HepG2 (cell line): ENCODE measurements around the gene C9orf78. TPM values are rescaled to one million over a fixed set of nuclear protein-coding genes. Genes with fewer than 3 reads are reported as not detected.

Experiments used
- ATAC-seq: fragments of 200-7000 bp; cut with Tn5 transposase; 3 replicates; pipeline ENCODE4 v1.9.1; 2020; ENCODE audit warnings: mild to moderate bottlenecking, moderate library complexity
- BruUV-seq: library from RNA; stranded (reverse); fragments of 400-500 nt; replicated peaks from 2 replicates; lab custom pipeline; 2021; lab: Mats Ljungman, UMichigan
- CTCF ChIA-PET: fragments of 300-600 bp; formaldehyde crosslinking; extraction: SDS; loops from one replicate; lab custom pipeline; 2021; ENCODE audit warnings: low total read pairs, inconsistent platforms, low intra/inter-chr PET ratio; lab: Yijun Ruan, JAX
- POLR2A ChIA-PET: fragments of 350-600 bp; sonication (Branson Sonifier 250); formaldehyde crosslinking; loops from one replicate; lab custom pipeline; 2020; ENCODE audit warnings: antibody characterized with exemption, inconsistent platforms; lab: Yijun Ruan, JAX
- DNase-seq: peaks from one replicate; pipeline ENCODE4 v3.0.0-alpha.2; 2015; ENCODE audit warnings: low spot score
- FAIRE-seq: peaks from 3 replicates; lab custom pipeline; 2011; peaks lifted over from hg19 to GRCh38; lab: Jason Lieb, UNC
- H2AFZ ChIP-seq: one replicate; pipeline ENCODE4 v1.6.1; 2011; ENCODE audit warnings: low read length, inconsistent platforms
- H3K27ac ChIP-seq: fragments of 300-600 bp; 3 replicates; pipeline ENCODE4 v1.8.0; 2011; ENCODE audit warnings: mixed run types, mild to moderate bottlenecking, mixed read lengths, low read length, inconsistent platforms; ENCODE audit not compliant: insufficient read depth; ENCODE audit errors: extremely low read length
- H3K27me3 ChIP-seq, 2 experiments: fragments of 200-600 bp in 1 of 2; 2 replicates in 1 of 2; 3 replicates in 1 of 2; pipeline versions ENCODE4 v1.6.0 to v1.8.0; 2011; ENCODE audit warnings: low read length in 2 of 2, mild to moderate bottlenecking in 2 of 2, moderate library complexity in 2 of 2, inconsistent platforms in 1 of 2; ENCODE audit not compliant: insufficient read depth in 2 of 2, control insufficient read depth in 1 of 2
- H3K36me3 ChIP-seq, 2 experiments: fragments of 200-600 bp in 1 of 2; replicated peaks in 1 of 2; 2 replicates in 1 of 2; 3 replicates in 1 of 2; pipeline versions ENCODE4 v1.5.1 to v1.8.0; 2011; ENCODE audit warnings: low read length in 2 of 2, inconsistent platforms in 1 of 2; ENCODE audit not compliant: insufficient read depth in 2 of 2, control insufficient read depth in 1 of 2
- H3K4me1 ChIP-seq: 2 replicates; pipeline ENCODE4 v1.5.1; 2012; ENCODE audit warnings: low read length, inconsistent platforms; ENCODE audit not compliant: insufficient read depth
- H3K4me2 ChIP-seq: 2 replicates; pipeline ENCODE4 v1.6.0; 2011; ENCODE audit warnings: low read depth, low read length, inconsistent platforms
- H3K4me3 ChIP-seq, 3 experiments: fragments of 200-600 bp in 1 of 3; sonication (generic), shearing (Covaris generic) in 1 of 3; replicated peaks in 1 of 3; 2 replicates each; pipeline ENCODE4 v1.5.1; 2011 to 2016; ENCODE audit warnings: low read length in 3 of 3, inconsistent platforms in 2 of 3, low read depth in 2 of 3, mild to moderate bottlenecking in 2 of 3, control low read depth in 1 of 3, mixed read lengths in 1 of 3; ENCODE audit not compliant: insufficient read depth in 1 of 3
- H3K79me2 ChIP-seq: one replicate; pipeline ENCODE4 v1.6.1; 2011; ENCODE audit warnings: low read length, inconsistent platforms; ENCODE audit not compliant: insufficient read depth
- H3K9ac ChIP-seq: 2 replicates; pipeline ENCODE4 v1.6.0; 2011; ENCODE audit warnings: mild to moderate bottlenecking, low read depth, low read length, inconsistent platforms; ENCODE audit not compliant: insufficient read depth
- H3K9me3 ChIP-seq: 2 replicates; pipeline ENCODE4 v1.5.1; 2012; ENCODE audit warnings: mild to moderate bottlenecking, low read length
- H4K20me1 ChIP-seq: 2 replicates; pipeline ENCODE4 v1.6.0; 2011; ENCODE audit warnings: inconsistent platforms, mild to moderate bottlenecking, low read length, moderate library complexity; ENCODE audit not compliant: insufficient read depth
- ATAD3A ChIP-seq: sonication (generic); formaldehyde crosslinking; IDR thresholded peaks from 2 replicates; pipeline ENCODE4 v1.4.0; 2020; ENCODE audit warnings: missing genetic modification reagents
- BRD4 ChIP-seq: sonication (generic); formaldehyde crosslinking; IDR thresholded peaks from 2 replicates; pipeline ENCODE4 v1.4.0; 2020; ENCODE audit warnings: missing genetic modification reagents
- CBX1 ChIP-seq: IDR thresholded peaks from one replicate; pipeline ENCODE4 v1.6.1; 2016; ENCODE audit warnings: antibody characterized with exemption, low read depth
- ERF ChIP-seq: IDR thresholded peaks from 2 replicates; pipeline ENCODE4 v1.6.1; 2018; ENCODE audit warnings: missing biosample characterization, missing genetic modification reagents
- SNAI1 ChIP-seq: sonication (generic); formaldehyde crosslinking; IDR thresholded peaks from 2 replicates; pipeline ENCODE4 v1.5.0; 2020; ENCODE audit warnings: mild to moderate bottlenecking, missing genetic modification reagents, borderline replicate concordance
- SP1 ChIP-seq, 2 experiments: fragments of 450-650 bp in 1 of 2; sonication (generic) in 1 of 2; formaldehyde crosslinking in 1 of 2; IDR thresholded peaks; 2 replicates each; pipeline versions ENCODE4 v1.4.0 to v1.6.1; 2016 to 2020; ENCODE audit warnings: missing genetic modification reagents in 1 of 2
- THYN1 ChIP-seq: sonication (generic); formaldehyde crosslinking; IDR thresholded peaks from 2 replicates; pipeline ENCODE4 v1.8.1; 2023; ENCODE audit warnings: low read depth, mild to moderate bottlenecking, moderate library complexity, missing genetic modification reagents, borderline replicate concordance
- YEATS2 ChIP-seq: sonication (generic); formaldehyde crosslinking; IDR thresholded peaks from 2 replicates; pipeline ENCODE4 v1.4.0; 2020; ENCODE audit warnings: missing genetic modification reagents, borderline replicate concordance
- YEATS4 ChIP-seq: sonication (generic); formaldehyde crosslinking; IDR thresholded peaks from 2 replicates; pipeline ENCODE4 v1.4.0; 2020; ENCODE audit warnings: missing genetic modification reagents, borderline replicate concordance
- ZBTB33 ChIP-seq: sonication (generic); formaldehyde crosslinking; IDR thresholded peaks from 2 replicates; pipeline ENCODE4 v1.4.0; 2020; ENCODE audit warnings: missing genetic modification reagents
- ZFP90 ChIP-seq: sonication (generic); formaldehyde crosslinking; IDR thresholded peaks from 2 replicates; pipeline ENCODE4 v1.8.0; 2022; ENCODE audit warnings: missing genetic modification reagents, mild to moderate bottlenecking, inconsistent platforms, borderline replicate concordance
- WGBS: methylation state at CpG from one replicate; pipeline ENCODE4 v1.1.6; 2017; ENCODE audit warnings: low lambda C conversion rate; 5-methylcytosine and 5-hydroxymethylcytosine counted together
- in situ Hi-C: cut with HindIII; loops from 2 replicates; pipeline ENCODE4 v1.10.0; 2017; ENCODE audit warnings: low pct_unique_long_range_greater_than_20kb; ENCODE audit not compliant: extremely low pct_ligation_motif_present
- intact Hi-C: fragments of 100-400 bp; cut with micrococcal nuclease; formaldehyde crosslinking; loops from one replicate; pipeline ENCODE4 v1.10.0; 2022; ENCODE audit not compliant: unreplicated experiment
- polyA plus RNA-seq, 8 experiments: library from polyadenylated mRNA; depleted of rRNA in 3 of 8; stranded (reverse) in 7 of 8; unstranded in 1 of 8; fragments of >200 nt; fragmentation: Illumina TruSeq in 4 of 8; extraction: Trizol in 4 of 8; gene quantifications; 2 replicates each; pipeline versions ENCODE4 v1.2.1 to v1.2.3, GENCODE V29; 2011 to 2016; ENCODE audit warnings: low read depth in 4 of 8, missing spikeins in 1 of 8, mixed read lengths in 1 of 8; ENCODE audit not compliant: insufficient read depth in 1 of 8
- total RNA-seq, 5 experiments: library from RNA; depleted of rRNA; stranded (reverse); fragments of >200 nt; fragmentation: Illumina TruSeq; extraction: Trizol; gene quantifications; 2 replicates each; pipeline ENCODE4 v1.2.3, GENCODE V29; 2016; ENCODE audit warnings: low read depth in 1 of 5

The C9orf78 gene
- total and polyA plus RNA-seq, 2 of the 13 experiments (the other 11 are each of a cell fraction or from before 2014, with no cell fraction given): 18.4 to 35.5 TPM

GRCh38 chr9:129822898-129823541, 12.1 kb downstream of the C9orf78 start (continued):
- TF ChIP-seq ZFP90 (CRISPR knock-in tag) (no peak), CBX1 (no peak), YEATS4 (peak; percentile 24; the same call in 1 of the 2 replicates), THYN1 (no peak), ERF (CRISPR knock-in tag) (no peak), ATAD3A (CRISPR knock-in tag) (no peak), BRD4 (CRISPR knock-in tag) (peak; percentile 53; the same call in 1 of the 2 replicates), YEATS2 (CRISPR knock-in tag) (no peak), SNAI1 (CRISPR knock-in tag) (no peak)
- TF ChIP-seq, all 625 proteins: peak for 22

- intact Hi-C loops (no loop called here), in situ Hi-C loops (no loop called here)
- Histone ChIP-seq H3K9me3 (no peaks in the 10 kb centered on the region), H4K20me1 (no peaks in the 10 kb centered on the region), H3K4me3 (no peak overlapping the region), H3K79me2 (no peaks in the 10 kb centered on the region), H3K4me2 (no peak overlapping the region), H3K36me3 (peaks cover 9 to 52% of the 10 kb centered on the region in 2 experiments; a peak in 4 of 5 replicates), H3K27ac (no peak overlapping the region), H2AFZ (no peak overlapping the region), H3K9ac (no peak overlapping the region), H3K27me3 (no peaks in the 10 kb centered on the region), H3K4me1 (peaks cover 6% of the 10 kb centered on the region)
- ChIA-PET POLR2A (no interaction called here), CTCF (no interaction called here)
- no peak for FAIRE-seq
- no TSS peak for BruUV-seq
- WGBS: 95% methylated on average over 12 of the region's 14 CpGs
- no peak for DNase-seq
- no peak for ATAC-seq
- peak; percentile 17; the same call in 1 of the 2 replicates for TF ChIP-seq ZBTB33 (CRISPR knock-in tag)
- no peak for TF ChIP-seq SP1 (IDR thresholded peaks at IDR 0.05)
- TF ChIP-seq SP1 (CRISPR knock-in tag; IDR thresholded peaks at IDR 0.05): no peak
Observed at GRCh38 chr9:129816501-129817435, 18.3 kb downstream of the C9orf78 start.
